ENCODE data around the gene ADGB.
A peak's percentile ranks its signal among the peaks of the same experiment; 100 is the strongest.

Gene ADGB

GRCh38 chr6:146719387-146719786 is 120.6 kb downstream of the ADGB start:
- CTCF ChIA-PET, result no interaction called here
- DNase-seq, result no peak

GRCh38 chr6:146739696-146740095 is 140.9 kb downstream of the ADGB start:
- 100% methylated on average over 3 of the region's 3 CpGs for WGBS (ENCODE audit: insufficient coverage)
- H3K27ac ChIP-seq (ENCODE audit: insufficient read depth in 1 of 2, low read depth in 1 of 2, low read length in 2 of 2, poor library complexity in 1 of 2, severe bottlenecking in 2 of 2), result no peak overlapping the region
- CTCF ChIA-PET, result interaction anchor here (1.6 kb wide), 1 partner anchor 12 kb away, joined by 5 read pairs; no protein-coding TSS in a partner anchor
- no peaks in the 10 kb centered on the region for H3K36me3 ChIP-seq (ENCODE audit: control insufficient read depth in 4 of 4, insufficient read depth in 4 of 4, low read length in 3 of 4)
- H3K27me3 ChIP-seq (replicated peaks in 2 of 5; ENCODE audit: control insufficient read depth in 4 of 5, insufficient read depth in 5 of 5, low read length in 4 of 5), result no peaks in the 10 kb centered on the region
- no peaks in the 10 kb centered on the region for H3K9me3 ChIP-seq (ENCODE audit: control extremely low read depth in 1 of 5, control insufficient read depth in 4 of 5, insufficient read depth in 2 of 5, low read depth in 1 of 5, low read length in 4 of 5)
- DNase-seq, result no peak
- no peaks in the 10 kb centered on the region for H3K4me1 ChIP-seq (ENCODE audit: control extremely low read depth in 1 of 4, control insufficient read depth in 4 of 4, insufficient read depth in 4 of 4, low read length in 3 of 4)
- H3K4me3 ChIP-seq (ENCODE audit: control insufficient read depth in 1 of 7, extremely low read depth in 1 of 7, insufficient read depth in 4 of 7, low read depth in 2 of 7, low read length in 6 of 7), result no peak overlapping the region
- POLR2A ChIA-PET, result no interaction called here

More at GRCh38 chr6:146719387-146719786, 120.6 kb downstream of the ADGB start:
- H3K4me1 ChIP-seq (ENCODE audit: control extremely low read depth in 1 of 4, control insufficient read depth in 4 of 4, insufficient read depth in 4 of 4, low read length in 3 of 4), result no peaks in the 10 kb centered on the region
- H3K27me3 ChIP-seq (replicated peaks in 2 of 5; ENCODE audit: control insufficient read depth in 4 of 5, insufficient read depth in 5 of 5, low read length in 4 of 5), result no peaks in the 10 kb centered on the region
- H3K27ac ChIP-seq (ENCODE audit: insufficient read depth in 1 of 2, low read depth in 1 of 2, low read length in 2 of 2, poor library complexity in 1 of 2, severe bottlenecking in 2 of 2), result no peak overlapping the region
- POLR2A ChIA-PET, result no interaction called here
- H3K4me3 ChIP-seq (ENCODE audit: control insufficient read depth in 1 of 7, extremely low read depth in 1 of 7, insufficient read depth in 4 of 7, low read depth in 2 of 7, low read length in 6 of 7), result no peak overlapping the region
- WGBS (ENCODE audit: insufficient coverage), result 65% methylated on average over 2 of the region's 4 CpGs
- no peaks in the 10 kb centered on the region for H3K36me3 ChIP-seq (ENCODE audit: control insufficient read depth in 4 of 4, insufficient read depth in 4 of 4, low read length in 3 of 4)
- H3K9me3 ChIP-seq (ENCODE audit: control extremely low read depth in 1 of 5, control insufficient read depth in 4 of 5, insufficient read depth in 2 of 5, low read depth in 1 of 5, low read length in 4 of 5), result no peaks in the 10 kb centered on the region

GRCh38 chr6:146741609-146742008 is 142.8 kb downstream of the ADGB start:
- no peaks in the 10 kb centered on the region for H3K27me3 ChIP-seq (replicated peaks in 2 of 5; ENCODE audit: control insufficient read depth in 4 of 5, insufficient read depth in 5 of 5, low read length in 4 of 5)
- no peak overlapping the region for H3K4me3 ChIP-seq (ENCODE audit: control insufficient read depth in 1 of 7, extremely low read depth in 1 of 7, insufficient read depth in 4 of 7, low read depth in 2 of 7, low read length in 6 of 7)
- H3K27ac ChIP-seq (ENCODE audit: insufficient read depth in 1 of 2, low read depth in 1 of 2, low read length in 2 of 2, poor library complexity in 1 of 2, severe bottlenecking in 2 of 2), result no peak overlapping the region
- no peak for DNase-seq
- CTCF ChIA-PET, result interaction anchor here (0.8 kb wide), 1 partner anchor 21 kb away, joined by 3 read pairs; no protein-coding TSS in a partner anchor
- POLR2A ChIA-PET, result no interaction called here
- no peaks in the 10 kb centered on the region for H3K4me1 ChIP-seq (ENCODE audit: control extremely low read depth in 1 of 4, control insufficient read depth in 4 of 4, insufficient read depth in 4 of 4, low read length in 3 of 4)
- H3K36me3 ChIP-seq (ENCODE audit: control insufficient read depth in 4 of 4, insufficient read depth in 4 of 4, low read length in 3 of 4), result no peaks in the 10 kb centered on the region
- no peaks in the 10 kb centered on the region for H3K9me3 ChIP-seq (ENCODE audit: control extremely low read depth in 1 of 5, control insufficient read depth in 4 of 5, insufficient read depth in 2 of 5, low read depth in 1 of 5, low read length in 4 of 5)

GRCh38 chr6:146753306-146753705 is 154.5 kb downstream of the ADGB start:
- Histone ChIP-seq H3K9me3 (ENCODE audit: control extremely low read depth in 1 of 5, control insufficient read depth in 4 of 5, insufficient read depth in 2 of 5, low read depth in 1 of 5, low read length in 4 of 5) (peaks cover 0 to 8% (median 0%) of the 10 kb centered on the region in 5 experiments), H3K36me3 (ENCODE audit: control insufficient read depth in 4 of 4, insufficient read depth in 4 of 4, low read length in 3 of 4) (no peaks in the 10 kb centered on the region), H3K27me3 (replicated peaks in 2 of 5; ENCODE audit: control insufficient read depth in 4 of 5, insufficient read depth in 5 of 5, low read length in 4 of 5) (no peaks in the 10 kb centered on the region), H3K4me1 (ENCODE audit: control extremely low read depth in 1 of 4, control insufficient read depth in 4 of 4, insufficient read depth in 4 of 4, low read length in 3 of 4) (no peaks in the 10 kb centered on the region), H3K4me3 (ENCODE audit: control insufficient read depth in 1 of 7, extremely low read depth in 1 of 7, insufficient read depth in 4 of 7, low read depth in 2 of 7, low read length in 6 of 7) (no peak overlapping the region), H3K27ac (ENCODE audit: insufficient read depth in 1 of 2, low read depth in 1 of 2, low read length in 2 of 2, poor library complexity in 1 of 2, severe bottlenecking in 2 of 2) (no peak overlapping the region)
- ChIA-PET CTCF (interaction anchor here (1.0 kb wide), 1 partner anchor 9 kb away, joined by 3 read pairs; no protein-coding TSS in a partner anchor), POLR2A (no interaction called here)
- no CpG with 5 or more reads among the region's 2 CpGs for WGBS (ENCODE audit: insufficient coverage)
- no peak for DNase-seq

- POLR2A ChIA-PET, result interaction anchor here (0.6 kb wide), 1 partner anchor 222 kb away, joined by 3 read pairs; no protein-coding TSS in a partner anchor
- WGBS (ENCODE audit: insufficient coverage), result no CpG with 5 or more reads among the region's 1 CpG
- no peaks in the 10 kb centered on the region for H3K27me3 ChIP-seq (replicated peaks in 2 of 5; ENCODE audit: control insufficient read depth in 4 of 5, insufficient read depth in 5 of 5, low read length in 4 of 5)
- H3K4me3 ChIP-seq (ENCODE audit: control insufficient read depth in 1 of 7, extremely low read depth in 1 of 7, insufficient read depth in 4 of 7, low read depth in 2 of 7, low read length in 6 of 7), result no peak overlapping the region
- peak in 2 of 3 donors; percentile 44 to 63 for DNase-seq
- no peaks in the 10 kb centered on the region for H3K9me3 ChIP-seq (ENCODE audit: control extremely low read depth in 1 of 5, control insufficient read depth in 4 of 5, insufficient read depth in 2 of 5, low read depth in 1 of 5, low read length in 4 of 5)
- CTCF ChIA-PET, result no interaction called here
- H3K4me1 ChIP-seq (ENCODE audit: control extremely low read depth in 1 of 4, control insufficient read depth in 4 of 4, insufficient read depth in 4 of 4, low read length in 3 of 4), result peaks cover 12 to 39% (median 26%) of the 10 kb centered on the region in 4 experiments
- no peak overlapping the region for H3K27ac ChIP-seq (ENCODE audit: insufficient read depth in 1 of 2, low read depth in 1 of 2, low read length in 2 of 2, poor library complexity in 1 of 2, severe bottlenecking in 2 of 2)
- H3K36me3 ChIP-seq (ENCODE audit: control insufficient read depth in 4 of 4, insufficient read depth in 4 of 4, low read length in 3 of 4), result no peaks in the 10 kb centered on the region
Observed at GRCh38 chr6:146767632-146768031, 168.9 kb downstream of the ADGB start.

- Histone ChIP-seq H3K27me3 (replicated peaks in 2 of 5; ENCODE audit: control insufficient read depth in 4 of 5, insufficient read depth in 5 of 5, low read length in 4 of 5) (no peaks in the 10 kb centered on the region), H3K9me3 (ENCODE audit: control extremely low read depth in 1 of 5, control insufficient read depth in 4 of 5, insufficient read depth in 2 of 5, low read depth in 1 of 5, low read length in 4 of 5) (no peaks in the 10 kb centered on the region), H3K36me3 (ENCODE audit: control insufficient read depth in 4 of 4, insufficient read depth in 4 of 4, low read length in 3 of 4) (no peaks in the 10 kb centered on the region), H3K4me3 (ENCODE audit: control insufficient read depth in 1 of 7, extremely low read depth in 1 of 7, insufficient read depth in 4 of 7, low read depth in 2 of 7, low read length in 6 of 7) (no peak overlapping the region), H3K4me1 (ENCODE audit: control extremely low read depth in 1 of 4, control insufficient read depth in 4 of 4, insufficient read depth in 4 of 4, low read length in 3 of 4) (peaks cover 12 to 42% (median 28%) of the 10 kb centered on the region in 4 experiments), H3K27ac (ENCODE audit: insufficient read depth in 1 of 2, low read depth in 1 of 2, low read length in 2 of 2, poor library complexity in 1 of 2, severe bottlenecking in 2 of 2) (no peak overlapping the region)
- ChIA-PET POLR2A (no interaction called here), CTCF (no interaction called here)
- no CpG with 5 or more reads among the region's 2 CpGs for WGBS (ENCODE audit: insufficient coverage)
- no peak for DNase-seq
Observed at GRCh38 chr6:146768722-146769121, 169.9 kb downstream of the ADGB start.

- peak overlapping the region; percentile 52 to 78 for H3K27ac ChIP-seq (ENCODE audit: insufficient read depth in 1 of 2, low read depth in 1 of 2, low read length in 2 of 2, poor library complexity in 1 of 2, severe bottlenecking in 2 of 2)
- POLR2A ChIA-PET, result no interaction called here
- WGBS (ENCODE audit: insufficient coverage), result 75% methylated on average over 6 of the region's 13 CpGs
Observed at GRCh38 chr6:146770275-146770964, 171.6 kb downstream of the ADGB start.

More at GRCh38 chr6:146770275-146770964, 171.6 kb downstream of the ADGB start:
- Histone ChIP-seq H3K27me3 (replicated peaks in 2 of 5; ENCODE audit: control insufficient read depth in 4 of 5, insufficient read depth in 5 of 5, low read length in 4 of 5) (no peaks in the 10 kb centered on the region), H3K9me3 (ENCODE audit: control extremely low read depth in 1 of 5, control insufficient read depth in 4 of 5, insufficient read depth in 2 of 5, low read depth in 1 of 5, low read length in 4 of 5) (no peaks in the 10 kb centered on the region), H3K36me3 (ENCODE audit: control insufficient read depth in 4 of 4, insufficient read depth in 4 of 4, low read length in 3 of 4) (no peaks in the 10 kb centered on the region), H3K4me3 (ENCODE audit: control insufficient read depth in 1 of 7, extremely low read depth in 1 of 7, insufficient read depth in 4 of 7, low read depth in 2 of 7, low read length in 6 of 7) (peak overlapping the region in 5 of 7 experiments; percentile 15 to 60 (median 46)), H3K4me1 (ENCODE audit: control extremely low read depth in 1 of 4, control insufficient read depth in 4 of 4, insufficient read depth in 4 of 4, low read length in 3 of 4) (peaks cover 12 to 42% (median 28%) of the 10 kb centered on the region in 4 experiments)
- CTCF ChIA-PET, result interaction anchor here (1.0 kb wide), 2 partner anchors 15 to 842 kb away, joined by 3 read pairs; no protein-coding TSS in a partner anchor
- peak; percentile 19 to 80 (median 68) for DNase-seq
